Aorta (tissue), 5 donors: Measurements from ENCODE around the gene SPTBN5. TPM values are rescaled to one million over a fixed set of nuclear protein-coding genes. Genes with fewer than 3 reads are reported as not detected.

ENCODE experiments used
- ATAC-seq: fragments of 200-7000 bp; cut with Tn5 transposase; one replicate; pipeline ENCODE4 v1.9.1; 2022; ENCODE audit warnings: moderate library complexity; ENCODE audit not compliant: low FRiP score
- DNase-seq, 2 donors: peaks; one replicate each; pipeline ENCODE4 v3.0.0-alpha.2; 2020
- H3K27ac ChIP-seq, 2 donors: one replicate each; pipeline ENCODE4 v1.5.1; 2013; ENCODE audit warnings: low read length in 2 of 2, mild to moderate bottlenecking in 2 of 2, moderate library complexity in 2 of 2, control low read depth in 1 of 2, inconsistent platforms in 1 of 2, low read depth in 1 of 2
- H3K27me3 ChIP-seq, 2 donors: one replicate each; pipeline ENCODE4 v1.6.1; 2013; ENCODE audit warnings: control low read depth in 1 of 2, low read length in 1 of 2, mild to moderate bottlenecking in 1 of 2, moderate library complexity in 1 of 2; ENCODE audit not compliant: insufficient read depth in 2 of 2, control insufficient read depth in 1 of 2
- H3K36me3 ChIP-seq, 2 donors: one replicate each; pipeline ENCODE4 v1.6.1; 2013; ENCODE audit warnings: control low read depth in 1 of 2, low read length in 1 of 2, mild to moderate bottlenecking in 1 of 2; ENCODE audit not compliant: insufficient read depth in 2 of 2, control insufficient read depth in 1 of 2
- H3K4me1 ChIP-seq, 2 donors: one replicate each; pipeline ENCODE4 v1.6.1; 2013; ENCODE audit warnings: low read length in 2 of 2, control low read depth in 1 of 2, mild to moderate bottlenecking in 1 of 2, moderate library complexity in 1 of 2; ENCODE audit not compliant: insufficient read depth in 2 of 2, control insufficient read depth in 1 of 2
- H3K4me3 ChIP-seq, 2 donors: one replicate each; pipeline ENCODE4 v1.5.1; 2013; ENCODE audit warnings: low read length in 2 of 2, control low read depth in 1 of 2, mild to moderate bottlenecking in 1 of 2
- H3K9me3 ChIP-seq: one replicate; pipeline ENCODE4 v1.6.1; 2013; ENCODE audit warnings: mild to moderate bottlenecking, low read length; ENCODE audit not compliant: control insufficient read depth
- WGBS, 2 donors: extraction: QIAGEN DNeasy Blood & Tissue Kit; methylation state at CpG; one replicate each; pipeline ENCODE4 v1.1.7; 2013; 5-methylcytosine and 5-hydroxymethylcytosine counted together
- intact Hi-C, 2 donors: fragments of 100-400 bp; cut with DNase I; formaldehyde crosslinking; loops; one replicate each; pipeline versions ENCODE4 v1.14.2 to v1.15.0; 2022
- polyA plus RNA-seq, 2 donors: library from polyadenylated mRNA; stranded (reverse); fragments of 200-250 nt; gene quantifications; one replicate each; pipeline ENCODE4 v1.2.3, GENCODE V29; 2013
- total RNA-seq, 2 donors: library from RNA; stranded (reverse); fragmentation: NEBNext Ultra II Directional; extraction: Animal tissue kit (Norgen Biotek cat#: 25700); gene quantifications; one replicate each; pipeline ENCODE4 v1.2.1, GENCODE V29; 2021
- donor health status: healthy with polysubstance abuse.
- donor health status: Bipolar disorder and iron deficiency.
- donor health status: DM: no; HTN: no; CAD: no.
- donor health status: DM: no; HTN: no; CAD: no.
- donor health status: DM: yes; HTN: yes; CAD: no.

The SPTBN5 gene
- total and polyA plus RNA-seq, 4 donors = 0.63 to 10.5 (median 3.7) TPM

DNA sequence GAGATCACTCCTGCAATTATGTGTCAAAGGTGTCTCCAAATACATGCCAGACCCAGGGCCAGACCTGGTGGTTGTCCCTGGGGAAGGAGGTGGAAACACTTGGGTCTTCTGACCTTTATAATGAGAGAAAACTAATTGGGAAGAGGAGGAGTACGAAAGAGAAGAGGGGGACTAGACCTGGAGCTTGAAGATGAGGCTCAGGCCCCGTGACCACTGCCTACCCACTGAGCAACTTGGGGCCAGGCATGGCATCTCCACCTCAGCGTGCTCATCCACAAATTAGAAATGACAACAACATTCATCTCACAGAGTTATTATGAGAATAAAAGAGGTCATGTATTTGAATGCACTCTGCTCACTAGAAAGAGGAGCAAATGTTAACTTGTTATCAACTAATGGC is 19.4 kb upstream of the SPTBN5 start:
- intact Hi-C loops = no loop called here
- Histone ChIP-seq H3K27ac (no peak overlapping the region), H3K36me3 (peaks cover 0 to 6% of the 10 kb centered on the region in 2 donors), H3K9me3 (no peaks in the 10 kb centered on the region), H3K27me3 (no peaks in the 10 kb centered on the region), H3K4me1 (peaks cover 0 to 2% of the 10 kb centered on the region in 2 donors), H3K4me3 (no peak overlapping the region)
- ATAC-seq (no peak), DNase-seq (peak in 1 of 2 donors; percentile 20)
- 79 to 82% methylated on average over 3 of the region's 3 CpGs for WGBS, 2 donors

DNA sequence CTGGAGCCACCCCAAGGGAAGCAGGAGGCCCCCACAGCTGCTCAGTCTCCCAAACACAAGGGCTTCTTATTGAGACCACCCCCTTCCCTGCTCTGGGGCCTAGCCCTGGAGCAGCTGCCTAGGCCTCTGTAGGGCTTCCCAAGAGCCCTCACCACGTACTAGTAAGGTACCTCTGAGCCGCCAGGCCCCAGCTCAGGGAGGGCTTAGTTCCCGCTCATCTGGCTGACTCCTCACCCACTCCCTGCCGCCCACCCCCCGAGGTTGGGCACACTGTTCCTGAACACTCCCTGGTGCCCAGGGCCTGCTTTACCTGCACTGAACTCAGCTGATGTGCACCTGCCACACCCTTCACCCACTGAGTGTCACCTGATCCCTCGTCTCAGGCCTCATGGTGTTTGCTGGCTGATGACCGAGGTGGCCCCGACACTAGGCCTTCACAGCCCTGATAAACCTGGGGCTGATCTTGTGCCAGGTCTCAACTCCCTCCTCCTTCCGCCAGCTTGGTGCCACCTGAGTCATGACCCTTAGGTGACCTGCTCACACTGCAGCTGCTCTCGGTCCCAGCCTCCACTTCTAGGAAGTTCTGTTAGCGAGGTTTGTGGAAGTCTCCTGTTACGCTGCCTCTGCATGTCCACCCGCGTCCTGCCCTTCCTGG is 18.0 kb upstream of the SPTBN5 start:
- Histone ChIP-seq H3K4me1 (peaks cover 0 to 2% of the 10 kb centered on the region in 2 donors), H3K27ac (no peak overlapping the region), H3K9me3 (no peaks in the 10 kb centered on the region), H3K36me3 (peaks cover 0 to 6% of the 10 kb centered on the region in 2 donors), H3K27me3 (no peaks in the 10 kb centered on the region), H3K4me3 (no peak overlapping the region)
- DNase-seq (peak in 1 of 2 donors; percentile 68), ATAC-seq (no peak)
- 89 to 94% methylated on average over 14 of the region's 14 CpGs for WGBS, 2 donors
- intact Hi-C loops = no loop called here

DNA sequence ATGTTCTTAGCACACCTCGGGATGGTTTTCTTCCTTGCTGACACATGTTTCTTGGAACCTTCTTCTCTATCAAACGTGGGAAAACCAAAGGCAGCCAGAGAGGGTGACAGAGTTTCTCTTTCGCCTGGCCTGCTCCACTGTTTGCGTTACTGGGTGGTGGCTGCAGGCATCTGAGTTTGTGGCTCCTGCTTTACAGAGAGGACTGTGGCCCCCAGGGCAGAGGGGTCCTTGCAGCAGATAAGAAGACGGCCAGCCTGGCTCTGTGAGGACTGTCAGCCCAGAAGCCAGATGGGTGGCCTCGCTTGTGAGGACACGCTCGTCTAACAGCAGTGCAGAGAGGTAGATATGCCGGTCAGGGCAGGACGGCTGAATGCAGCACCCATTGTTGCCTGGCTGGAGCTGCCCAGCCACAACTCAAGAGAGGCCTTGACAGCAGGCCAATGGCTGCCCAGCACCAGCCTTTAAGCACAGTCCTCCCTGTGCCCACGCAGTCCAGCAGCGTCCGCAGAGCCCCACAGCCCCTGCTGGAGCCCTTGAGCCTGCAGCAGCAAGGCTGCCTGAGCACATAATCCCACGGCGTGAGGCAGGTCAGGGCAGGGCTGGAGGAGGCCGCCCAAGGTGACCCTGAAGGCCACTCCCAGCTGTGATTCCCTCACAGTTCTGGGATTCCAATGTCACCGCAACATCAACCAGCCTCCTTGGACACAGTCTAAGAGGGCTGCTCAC is 15.0 kb upstream of the SPTBN5 start:
- Histone ChIP-seq H3K4me1 (no peaks in the 10 kb centered on the region), H3K4me3 (no peak overlapping the region), H3K9me3 (no peaks in the 10 kb centered on the region), H3K27me3 (no peaks in the 10 kb centered on the region), H3K27ac (no peak overlapping the region), H3K36me3 (peaks cover 0 to 7% of the 10 kb centered on the region in 2 donors)
- ATAC-seq = no peak
- 84 to 85% methylated on average over 17 of the region's 17 CpGs for WGBS, 2 donors
- intact Hi-C loops = no loop called here
- peak in 1 of 2 donors; percentile 72 for DNase-seq

DNA sequence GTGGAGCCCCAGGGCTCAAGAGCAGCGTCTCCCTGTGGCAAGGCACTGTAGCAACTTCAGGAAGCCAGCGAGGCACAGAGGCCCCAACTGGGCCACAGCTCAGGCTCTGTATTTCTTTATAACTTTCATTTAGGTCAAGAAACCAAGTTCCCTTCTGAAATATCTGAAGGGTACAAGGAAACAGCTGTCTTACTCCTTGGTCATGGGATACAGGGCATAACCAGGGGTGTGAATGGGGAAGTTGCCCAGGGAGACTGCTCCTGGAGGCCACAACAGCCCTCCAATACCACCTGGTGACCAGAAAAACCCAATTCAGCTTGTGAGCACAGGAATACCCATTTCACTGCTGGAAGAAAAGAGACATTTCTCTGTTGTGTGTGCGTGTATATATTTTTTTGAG is 13.3 kb upstream of the SPTBN5 start:
- Histone ChIP-seq H3K4me1 (no peaks in the 10 kb centered on the region), H3K27me3 (no peaks in the 10 kb centered on the region), H3K36me3 (peaks cover 0 to 7% of the 10 kb centered on the region in 2 donors), H3K27ac (no peak overlapping the region), H3K4me3 (no peak overlapping the region), H3K9me3 (no peaks in the 10 kb centered on the region)
- no peak for DNase-seq
- no peak for ATAC-seq
- intact Hi-C loops = no loop called here
- WGBS, 2 donors = 94 to 95% methylated on average over 3 of the region's 3 CpGs

DNA sequence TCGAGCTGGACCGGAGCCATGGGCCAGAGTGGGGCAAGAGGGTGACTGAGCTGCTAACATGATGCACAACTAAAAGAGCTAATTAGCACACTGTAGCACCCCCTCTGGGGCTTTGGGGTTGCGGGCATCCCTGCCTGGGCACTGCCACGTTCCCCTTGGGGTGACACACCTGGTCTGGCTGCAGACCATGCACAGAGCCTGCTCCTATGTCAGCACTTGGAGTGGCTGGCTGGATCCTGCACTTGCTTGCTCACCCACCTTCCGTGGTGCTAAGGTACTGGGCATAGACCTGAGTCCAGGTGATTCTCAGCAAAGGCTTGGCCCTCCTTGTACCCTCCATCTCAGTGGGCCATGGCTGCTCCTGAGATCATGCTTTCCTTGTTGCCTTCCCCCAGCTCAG is 12.8 kb upstream of the SPTBN5 start:
- 96% methylated on average over 5 of the region's 5 CpGs for WGBS, 2 donors
- Histone ChIP-seq H3K27me3 (no peaks in the 10 kb centered on the region), H3K4me3 (no peak overlapping the region), H3K9me3 (no peaks in the 10 kb centered on the region), H3K36me3 (peaks cover 0 to 7% of the 10 kb centered on the region in 2 donors), H3K4me1 (no peaks in the 10 kb centered on the region), H3K27ac (no peak overlapping the region)
- DNase-seq (peak in 1 of 2 donors; percentile 47), ATAC-seq (no peak)
- intact Hi-C loops = no loop called here

DNA sequence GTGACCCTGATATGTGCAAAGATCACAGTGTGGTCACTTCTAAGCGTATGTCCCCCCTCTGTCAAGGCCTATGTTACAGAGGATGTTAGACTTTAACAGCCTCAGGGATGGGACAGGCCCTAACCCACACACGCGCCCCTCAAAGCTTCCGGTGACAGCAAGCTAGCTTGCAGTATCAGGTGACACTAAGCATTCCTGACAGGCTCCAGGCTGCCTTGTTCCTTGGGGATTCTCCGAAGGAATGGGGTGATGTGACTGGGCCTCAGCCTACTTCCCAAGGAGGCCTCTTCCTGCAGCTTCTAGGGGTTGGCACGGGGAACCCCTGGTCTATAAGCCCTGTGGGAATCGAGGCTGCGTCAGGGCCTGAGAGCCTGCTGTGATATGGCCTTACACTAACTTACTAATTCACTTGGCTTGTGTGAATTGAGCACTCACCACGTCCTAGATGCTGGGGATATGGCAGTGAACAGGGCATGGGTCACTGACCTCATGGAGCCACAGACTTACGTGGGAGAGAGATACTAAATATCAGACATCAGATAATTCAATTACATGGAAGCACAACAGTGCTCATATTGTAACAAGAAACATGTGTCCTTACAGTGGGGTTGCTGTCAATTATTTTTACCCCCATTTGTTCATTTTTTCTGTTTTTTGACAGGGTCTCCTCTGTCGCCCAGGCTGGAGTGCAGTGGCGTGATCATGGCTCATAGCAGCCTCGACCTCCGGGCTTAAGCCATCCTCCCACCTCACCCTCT is 11.4 kb upstream of the SPTBN5 start:
- no peak for ATAC-seq
- Histone ChIP-seq H3K4me3 (no peak overlapping the region), H3K36me3 (peaks cover 0 to 7% of the 10 kb centered on the region in 2 donors), H3K27me3 (no peaks in the 10 kb centered on the region), H3K27ac (no peak overlapping the region), H3K9me3 (no peaks in the 10 kb centered on the region), H3K4me1 (no peaks in the 10 kb centered on the region)
- intact Hi-C loops = no loop called here
- DNase-seq = peak in 1 of 2 donors; percentile 59
- 78 to 79% methylated on average over 14 of the region's 14 CpGs for WGBS, 2 donors

DNA sequence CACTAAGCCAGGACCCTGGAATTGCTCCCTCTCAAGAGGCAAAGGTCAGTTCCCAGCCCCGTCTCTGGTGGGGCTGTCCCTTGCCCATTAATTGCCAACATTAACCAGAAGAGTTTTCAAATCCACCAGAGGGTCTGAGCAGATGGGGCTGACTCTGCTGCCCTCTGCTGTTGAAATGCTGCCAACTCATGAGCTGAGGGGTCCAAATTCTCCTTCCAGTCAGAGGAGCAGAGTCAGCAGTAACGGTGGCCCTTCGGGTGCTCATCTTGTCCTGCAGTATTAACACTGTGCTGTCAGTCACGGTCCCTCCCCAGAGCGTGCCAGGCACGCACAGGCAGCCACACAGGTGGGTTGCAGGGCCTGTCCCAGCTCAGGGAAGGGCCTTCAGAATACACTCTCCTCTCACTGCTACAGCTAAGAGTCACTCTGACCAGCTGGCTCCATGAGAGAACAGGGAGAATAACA is 10.7 kb upstream of the SPTBN5 start:
- H3K27me3 ChIP-seq = no peaks in the 10 kb centered on the region
- peaks cover 0 to 7% of the 10 kb centered on the region in 2 donors for H3K36me3 ChIP-seq
- intact Hi-C loops = loop anchor here in 1 of 2 donors (5.0 kb wide), 1 partner anchor 132 kb away; the partner anchor contains the start of gene MAPKBP1
- DNase-seq (peak in 1 of 2 donors; percentile 81), ATAC-seq (peak; percentile 70)
- H3K4me1 ChIP-seq = no peaks in the 10 kb centered on the region
- no peaks in the 10 kb centered on the region for H3K9me3 ChIP-seq
- 23 to 25% methylated on average over 6 of the region's 6 CpGs for WGBS, 2 donors
- H3K27ac ChIP-seq = no peak overlapping the region
- H3K4me3 ChIP-seq = no peak overlapping the region

DNA sequence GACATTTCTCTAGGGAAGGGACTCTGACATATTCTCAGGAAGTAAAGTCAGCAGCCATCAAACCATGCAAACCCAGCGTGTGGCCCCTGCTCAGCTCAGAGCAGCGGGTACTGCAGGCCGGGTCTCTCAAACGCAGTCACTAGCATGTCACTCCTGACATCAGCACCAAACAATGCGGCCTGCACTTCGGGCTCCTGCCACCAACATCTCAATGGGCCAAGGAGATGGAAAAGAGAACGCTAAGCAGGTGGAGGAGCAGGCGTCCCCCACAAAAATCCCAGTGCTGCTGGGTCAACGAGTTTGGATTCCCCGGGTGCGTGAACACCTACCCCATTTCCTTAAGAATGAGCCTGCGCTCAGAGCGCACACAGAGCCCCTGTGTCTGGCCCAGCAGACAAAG is 9.9 kb upstream of the SPTBN5 start:
- Histone ChIP-seq H3K27ac (no peak overlapping the region), H3K4me3 (no peak overlapping the region), H3K27me3 (no peaks in the 10 kb centered on the region), H3K9me3 (no peaks in the 10 kb centered on the region), H3K36me3 (peaks cover 0 to 3% of the 10 kb centered on the region in 2 donors), H3K4me1 (no peaks in the 10 kb centered on the region)
- intact Hi-C loops = loop anchor here in 1 of 2 donors (5.0 kb wide), 1 partner anchor 131 kb away; the partner anchor contains the start of gene MAPKBP1
- ATAC-seq (no peak), DNase-seq (peak in 1 of 2 donors; percentile 63)
- WGBS, 2 donors = 68 to 69% methylated on average over 13 of the region's 13 CpGs
